HG03060 (cell line): ENCODE measurements around the gene WDR11.

Experiments used
- ATAC-seq: cut with Tn5 transposase; IDR thresholded peaks from one replicate; pipeline ENCODE4 v1.9.1; 2021; ENCODE audit warnings: low read depth, moderate number of reproducible peaks; ENCODE audit not compliant: unreplicated experiment

WDR11 gene

GRCh38 chr10:120942806-120943413 is 91.7 kb downstream of the WDR11 start:
- ATAC-seq = no peak

GRCh38 chr10:120943542-120943941 is 92.4 kb downstream of the WDR11 start:
- no peak for ATAC-seq

GRCh38 chr10:120944586-120945125 is 93.5 kb downstream of the WDR11 start:
- ATAC-seq = no peak

GRCh38 chr10:120945182-120945581 is 94.0 kb downstream of the WDR11 start:
- no peak for ATAC-seq

DNA sequence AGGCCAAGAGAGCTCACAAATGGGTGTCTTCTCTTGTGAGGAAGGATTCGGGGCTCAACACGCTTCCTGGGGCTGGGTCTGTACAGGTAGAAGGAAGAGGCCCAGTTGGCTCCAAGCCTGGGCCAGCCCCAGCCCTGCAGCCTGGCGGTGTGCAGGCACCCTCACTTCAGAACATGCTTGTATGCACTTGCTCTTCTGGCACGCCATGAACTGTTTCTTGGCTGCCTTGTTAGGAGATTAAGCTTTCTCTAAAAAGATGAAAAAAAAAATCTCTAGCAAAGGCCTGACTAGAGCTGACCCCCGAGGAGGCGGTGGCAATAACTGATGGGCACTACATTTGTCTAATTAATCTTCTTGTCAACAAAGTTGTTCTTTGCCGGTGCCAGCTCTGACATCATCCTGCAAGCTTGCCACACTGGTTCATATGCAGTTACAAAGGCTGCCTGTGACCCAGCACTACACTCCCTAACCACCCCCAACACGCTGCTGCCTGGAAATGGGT is 94.7 kb downstream of the WDR11 start:
- no peak for ATAC-seq

DNA sequence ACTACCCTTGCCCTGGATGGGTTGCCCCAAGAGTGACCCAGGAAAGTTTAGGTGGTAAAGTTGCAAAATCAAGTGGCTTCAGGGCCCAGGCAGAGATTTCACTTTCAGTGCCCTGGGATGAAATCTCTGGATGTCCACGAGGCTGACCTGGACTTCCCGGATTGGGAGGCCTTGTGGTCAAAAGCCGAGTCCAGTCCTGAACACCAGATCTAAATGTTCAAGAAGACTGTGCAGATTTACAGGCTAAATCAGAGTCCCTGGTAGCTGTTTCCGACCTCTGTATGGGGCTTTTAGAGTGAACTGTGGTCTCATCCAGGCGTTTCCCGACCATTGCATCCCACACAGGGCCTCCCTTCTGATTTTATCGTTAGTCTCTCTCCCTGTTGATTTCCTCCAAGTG is 95.3 kb downstream of the WDR11 start:
- no peak for ATAC-seq

DNA sequence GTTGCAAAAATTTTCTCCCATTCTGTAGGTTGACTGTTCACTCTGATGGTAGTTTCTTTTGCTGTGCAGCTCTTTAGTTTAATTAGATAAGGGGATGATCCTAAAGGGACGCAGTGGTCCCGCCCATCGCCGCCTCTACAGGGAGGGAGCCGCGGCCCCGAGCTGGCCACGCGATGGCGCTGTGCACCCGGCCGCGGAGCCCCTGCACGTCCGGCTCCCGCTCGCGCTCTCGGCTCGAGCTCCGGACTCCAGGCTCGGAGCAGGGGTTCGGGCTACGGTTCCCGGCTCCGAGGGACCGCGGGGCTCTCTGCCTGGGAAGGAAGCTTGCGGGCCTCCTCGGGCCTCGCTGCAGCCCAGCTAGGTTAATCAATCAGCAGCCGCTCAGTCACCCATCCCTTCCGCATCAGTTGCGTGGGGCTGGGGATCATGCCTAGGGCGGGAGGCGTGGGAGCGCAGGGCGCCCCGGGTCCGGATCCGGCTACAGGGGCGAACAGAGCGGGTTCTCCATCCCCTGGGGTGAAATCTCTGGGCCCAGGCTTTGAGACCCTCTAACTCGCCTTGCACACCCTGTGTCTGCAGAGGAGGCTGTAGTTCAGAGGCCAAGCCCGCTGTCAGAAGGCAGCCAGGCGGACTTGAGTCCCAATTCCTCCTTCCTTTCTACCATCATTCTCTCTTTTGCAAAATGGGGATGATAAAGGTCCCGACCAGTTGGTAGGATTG is 97.9 kb downstream of the WDR11 start:
- ATAC-seq = no peak

GRCh38 chr10:120949609-120950031 is 98.5 kb downstream of the WDR11 start:
- no peak for ATAC-seq

DNA sequence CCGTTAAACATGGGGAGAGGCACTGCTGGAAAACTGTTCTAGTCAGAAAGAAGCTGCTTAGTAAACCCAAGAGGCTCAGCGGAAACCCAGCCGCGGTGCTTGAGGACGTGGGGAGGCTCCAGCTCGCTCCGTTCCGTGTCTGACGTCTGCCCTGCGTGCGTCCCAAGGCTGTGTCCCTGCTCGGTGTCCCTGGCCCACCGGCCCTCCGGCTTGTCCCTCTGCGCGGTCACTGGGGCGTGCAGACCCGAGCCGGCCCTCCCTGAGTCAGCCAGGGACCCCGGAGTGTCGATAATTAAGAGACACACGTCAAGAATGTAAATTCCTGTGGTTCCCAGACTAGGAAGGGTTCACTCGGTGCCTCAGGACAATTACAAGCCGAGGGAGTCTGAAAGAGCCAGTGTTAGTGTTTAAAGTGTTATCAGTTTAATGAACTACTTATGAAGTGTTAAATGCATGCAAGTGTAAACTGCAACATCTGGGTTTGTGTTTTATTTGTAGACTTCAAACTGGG is 98.9 kb downstream of the WDR11 start:
- ATAC-seq = no peak

DNA sequence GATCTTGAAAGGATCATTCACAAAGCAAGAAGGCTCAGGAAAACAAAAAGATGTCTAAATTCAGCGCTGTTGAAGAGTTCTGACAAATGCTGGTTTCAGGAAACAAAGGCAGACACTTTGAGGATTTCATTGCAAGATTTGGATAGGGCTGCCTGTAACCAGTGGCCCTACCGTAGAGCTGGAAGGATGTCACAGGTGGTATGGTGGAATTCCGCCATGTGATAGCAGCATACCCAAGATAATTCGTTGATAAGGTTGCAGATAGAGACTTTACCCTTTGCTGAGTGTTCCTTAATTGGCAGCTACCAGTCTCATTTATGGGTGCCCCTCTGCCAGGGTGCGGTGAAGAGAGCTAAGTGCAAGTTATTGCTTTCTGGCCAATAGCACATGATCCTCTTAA is 100.1 kb downstream of the WDR11 start:
- ATAC-seq = no peak

- ATAC-seq = no peak
Observed at GRCh38 chr10:120953897-120954296, 102.7 kb downstream of the WDR11 start.
